ENCODE results near the gene EPB42. TPM values are rescaled to one million over a fixed set of nuclear protein-coding genes. Genes with fewer than 3 reads are reported as not detected.

Gene EPB42
- polyA plus RNA-seq, 3 donors = 0.08 to 0.13 TPM; not detected in 1

GRCh38 chr15:43251185-43251870 lies 30.5 kb upstream of the EPB42 start:
- Histone ChIP-seq H3K9ac (ENCODE audit: insufficient read depth, low read length, poor library complexity, severe bottlenecking) (no peak overlapping the region), H3K27ac (ENCODE audit: low read depth in 1 of 2, low read length in 2 of 2) (no peak overlapping the region), H3K4me1 (ENCODE audit: control insufficient read depth in 1 of 2, insufficient read depth in 2 of 2, low read length in 2 of 2) (peaks cover 10 to 11% of the 10 kb centered on the region in 2 donors), H3K79me2 (ENCODE audit: insufficient read depth, low read length) (no peaks in the 10 kb centered on the region), H3K9me3 (replicated peaks in 1 of 2; ENCODE audit: control insufficient read depth in 1 of 2, insufficient read depth in 1 of 2, low read length in 2 of 2) (no peaks in the 10 kb centered on the region), H3K36me3 (replicated peaks in 1 of 2; ENCODE audit: control insufficient read depth in 1 of 2, insufficient read depth in 2 of 2, low read length in 2 of 2) (no peaks in the 10 kb centered on the region), H4K20me1 (ENCODE audit: insufficient read depth, low read length) (no peaks in the 10 kb centered on the region), H3K4me3 (replicated peaks in 1 of 3; ENCODE audit: low read depth in 2 of 3, low read length in 3 of 3) (no peak overlapping the region), H3K4me2 (replicated peaks; ENCODE audit: extremely low read depth, low read length, poor library complexity, severe bottlenecking) (no peak overlapping the region), H3K27me3 (ENCODE audit: control insufficient read depth in 2 of 2, insufficient read depth in 2 of 2, low read length in 2 of 2) (peaks cover 0 to 3% of the 10 kb centered on the region in 2 donors), H2AFZ (ENCODE audit: insufficient read depth, low read depth, low read length, poor library complexity, severe bottlenecking) (no peak overlapping the region)
- Mint-ChIP-seq H3K4me3 (no peak overlapping the region), H3K27ac (no peak overlapping the region), H3K4me1 (peaks cover 18% of the 10 kb centered on the region), H3K27me3 (ENCODE audit: low read depth in 3 of 3) (peaks cover 11 to 22% (median 19%) of the 10 kb centered on the region in 3 donors), H3K36me3 (no peaks in the 10 kb centered on the region), H3K9me3 (peaks cover 0 to 3% (median 0%) of the 10 kb centered on the region in 7 donors)
- 22% methylated on average over 3 of the region's 8 CpGs for WGBS (ENCODE audit: insufficient coverage)
- TF ChIP-seq CTCF (IDR thresholded peaks at IDR 0.05) = no peak
- no peak for DNase-seq
- intact Hi-C loops (cut with micrococcal nuclease) = no loop called here

GRCh38 chr15:43250785-43251184 lies 30.0 kb upstream of the EPB42 start:
- WGBS (ENCODE audit: insufficient coverage) = 64% methylated on average over 1 of the region's 2 CpGs
- intact Hi-C loops (cut with micrococcal nuclease) = no loop called here

More at GRCh38 chr15:43250785-43251184, 30.0 kb upstream of the EPB42 start:
- Histone ChIP-seq H3K4me1 (ENCODE audit: control insufficient read depth in 1 of 2, insufficient read depth in 2 of 2, low read length in 2 of 2) (peaks cover 10 to 11% of the 10 kb centered on the region in 2 donors), H3K9ac (ENCODE audit: insufficient read depth, low read length, poor library complexity, severe bottlenecking) (no peak overlapping the region), H4K20me1 (ENCODE audit: insufficient read depth, low read length) (no peaks in the 10 kb centered on the region), H3K79me2 (ENCODE audit: insufficient read depth, low read length) (no peaks in the 10 kb centered on the region), H3K36me3 (replicated peaks in 1 of 2; ENCODE audit: control insufficient read depth in 1 of 2, insufficient read depth in 2 of 2, low read length in 2 of 2) (no peaks in the 10 kb centered on the region), H3K27ac (ENCODE audit: low read depth in 1 of 2, low read length in 2 of 2) (no peak overlapping the region), H2AFZ (ENCODE audit: insufficient read depth, low read depth, low read length, poor library complexity, severe bottlenecking) (no peak overlapping the region), H3K4me2 (replicated peaks; ENCODE audit: extremely low read depth, low read length, poor library complexity, severe bottlenecking) (no peak overlapping the region), H3K27me3 (ENCODE audit: control insufficient read depth in 2 of 2, insufficient read depth in 2 of 2, low read length in 2 of 2) (peaks cover 0 to 3% of the 10 kb centered on the region in 2 donors), H3K9me3 (replicated peaks in 1 of 2; ENCODE audit: control insufficient read depth in 1 of 2, insufficient read depth in 1 of 2, low read length in 2 of 2) (no peaks in the 10 kb centered on the region), H3K4me3 (replicated peaks in 1 of 3; ENCODE audit: low read depth in 2 of 3, low read length in 3 of 3) (no peak overlapping the region)
- H3K36me3 Mint-ChIP-seq = no peaks in the 10 kb centered on the region
- no peak for TF ChIP-seq CTCF (IDR thresholded peaks at IDR 0.05)
- no peak for DNase-seq
- H3K27ac Mint-ChIP-seq = peak overlapping the region in 1 of 7 donors; percentile 1
- peaks cover 0 to 4% (median 0%) of the 10 kb centered on the region in 7 donors for H3K9me3 Mint-ChIP-seq
- H3K4me3 Mint-ChIP-seq = no peak overlapping the region
- H3K4me1 Mint-ChIP-seq = peaks cover 18% of the 10 kb centered on the region
- peaks cover 10 to 20% (median 15%) of the 10 kb centered on the region in 3 donors for H3K27me3 Mint-ChIP-seq (ENCODE audit: low read depth in 3 of 3)
